HG03175 (cell line): Measurements from ENCODE around the gene PPP4R3B.

Source experiments
- ATAC-seq: cut with Tn5 transposase; IDR thresholded peaks from one replicate; pipeline ENCODE4 v1.9.1; 2021; ENCODE audit warnings: mild to moderate bottlenecking, moderate library complexity; ENCODE audit not compliant: unreplicated experiment

Gene PPP4R3B

GRCh38 chr2:55519938-55520885, 97.2 kb downstream of the PPP4R3B start:
- ATAC-seq, result peak; percentile 8

- ATAC-seq, result peak; percentile 17
Observed at GRCh38 chr2:55518841-55519165, 98.6 kb downstream of the PPP4R3B start.

GRCh38 chr2:55511508-55512124, 105.8 kb downstream of the PPP4R3B start:
- no peak for ATAC-seq

- ATAC-seq, result no peak
Observed at GRCh38 chr2:55502590-55503141, 114.8 kb downstream of the PPP4R3B start.

GRCh38 chr2:55500025-55500424, 117.4 kb downstream of the PPP4R3B start:
- no peak for ATAC-seq

GRCh38 chr2:55498582-55498981, 118.8 kb downstream of the PPP4R3B start:
- no peak for ATAC-seq
